ENCODE results near the gene AREG.

The AREG gene

DNA sequence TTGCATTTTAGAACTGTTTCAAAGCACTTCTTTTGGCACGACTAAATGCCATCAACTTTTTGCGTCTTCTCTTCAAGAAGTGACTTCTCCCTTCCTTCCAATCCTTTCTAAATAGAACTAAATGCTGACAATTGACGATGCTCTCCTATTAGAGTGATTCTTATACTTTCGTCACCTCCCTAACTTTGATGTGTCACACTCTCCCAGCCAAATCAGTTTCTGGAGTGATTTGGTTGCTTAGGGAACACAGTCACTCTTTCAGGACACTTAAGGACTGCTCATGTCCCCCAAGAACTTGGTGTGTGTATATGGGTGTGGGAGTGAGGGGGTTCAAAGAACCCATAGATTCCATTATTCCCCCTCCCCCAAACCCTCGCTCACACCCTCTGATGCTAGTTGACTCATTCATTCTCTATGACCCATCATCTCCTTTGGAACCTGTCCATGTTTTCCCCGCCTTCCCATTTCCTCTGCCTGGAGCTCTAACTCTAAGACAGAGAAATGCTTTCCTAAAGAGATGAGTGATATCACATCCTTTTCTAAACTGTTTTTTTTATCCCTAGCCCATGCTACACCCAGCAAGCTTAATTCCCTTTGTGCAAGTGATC, 26.8 kb upstream of the AREG start:
- TF ChIP-seq, protein P1, sequence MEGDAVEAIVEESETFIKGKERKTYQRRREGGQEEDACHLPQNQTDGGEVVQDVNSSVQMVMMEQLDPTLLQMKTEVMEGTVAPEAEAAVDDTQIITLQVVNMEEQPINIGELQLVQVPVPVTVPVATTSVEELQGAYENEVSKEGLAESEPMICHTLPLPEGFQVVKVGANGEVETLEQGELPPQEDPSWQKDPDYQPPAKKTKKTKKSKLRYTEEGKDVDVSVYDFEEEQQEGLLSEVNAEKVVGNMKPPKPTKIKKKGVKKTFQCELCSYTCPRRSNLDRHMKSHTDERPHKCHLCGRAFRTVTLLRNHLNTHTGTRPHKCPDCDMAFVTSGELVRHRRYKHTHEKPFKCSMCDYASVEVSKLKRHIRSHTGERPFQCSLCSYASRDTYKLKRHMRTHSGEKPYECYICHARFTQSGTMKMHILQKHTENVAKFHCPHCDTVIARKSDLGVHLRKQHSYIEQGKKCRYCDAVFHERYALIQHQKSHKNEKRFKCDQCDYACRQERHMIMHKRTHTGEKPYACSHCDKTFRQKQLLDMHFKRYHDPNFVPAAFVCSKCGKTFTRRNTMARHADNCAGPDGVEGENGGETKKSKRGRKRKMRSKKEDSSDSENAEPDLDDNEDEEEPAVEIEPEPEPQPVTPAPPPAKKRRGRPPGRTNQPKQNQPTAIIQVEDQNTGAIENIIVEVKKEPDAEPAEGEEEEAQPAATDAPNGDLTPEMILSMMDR (IDR thresholded peaks at IDR 0.05; ENCODE audit: low read depth, low read length, missing control alignments) = no peak
- H3K4me3 ChIP-seq (ENCODE audit: low read depth, low read length) = no peak overlapping the region
- DNase-seq (ENCODE audit: low read depth) = no peak

DNA sequence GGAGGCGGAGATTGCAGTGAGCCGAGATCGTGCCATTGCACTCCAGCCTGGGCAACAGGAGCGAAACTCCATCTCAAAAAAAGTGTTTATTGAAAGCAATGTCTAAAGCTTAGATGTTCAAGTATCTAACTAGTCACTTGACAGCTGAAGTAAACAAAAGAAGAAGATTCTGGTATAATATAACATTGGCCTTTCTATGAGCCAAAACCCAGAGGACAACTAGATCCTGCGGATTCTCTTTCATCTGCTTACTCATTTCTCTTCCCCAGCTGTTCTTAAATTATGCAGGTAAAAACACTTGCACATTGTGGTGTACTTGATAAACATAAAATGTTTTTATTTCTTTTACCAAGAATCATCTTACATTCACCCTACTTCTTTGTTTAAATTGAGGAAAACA, 24.1 kb upstream of the AREG start:
- TF ChIP-seq, protein P1 (IDR thresholded peaks at IDR 0.05; ENCODE audit: low read depth, low read length, missing control alignments) = no peak
- DNase-seq (ENCODE audit: low read depth) = no peak
- H3K4me3 ChIP-seq (ENCODE audit: low read depth, low read length) = no peak overlapping the region

DNA sequence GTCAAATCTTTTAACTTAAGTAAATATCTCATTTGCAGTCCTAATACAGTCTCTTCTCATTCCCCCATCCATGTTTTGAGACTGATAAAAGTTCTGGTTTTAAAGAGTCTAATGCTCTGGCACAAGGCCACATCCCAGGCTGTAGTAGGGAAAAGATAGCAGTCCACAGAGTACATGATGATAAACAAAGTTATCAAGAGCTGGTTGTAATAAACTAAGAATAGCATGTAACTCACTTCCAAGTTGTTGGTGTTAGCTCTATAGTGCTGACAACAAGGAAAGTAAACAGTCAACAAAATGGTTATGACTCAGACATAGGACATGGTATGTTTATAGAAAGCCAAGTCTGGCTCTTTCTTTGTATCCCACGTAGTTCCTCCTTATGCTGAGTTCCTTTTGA, 21.8 kb upstream of the AREG start:
- no peak overlapping the region for H3K4me3 ChIP-seq (ENCODE audit: low read depth, low read length)
- no peak for DNase-seq (ENCODE audit: low read depth)
- TF ChIP-seq, protein P1 (IDR thresholded peaks at IDR 0.05; ENCODE audit: low read depth, low read length, missing control alignments) = no peak

DNA sequence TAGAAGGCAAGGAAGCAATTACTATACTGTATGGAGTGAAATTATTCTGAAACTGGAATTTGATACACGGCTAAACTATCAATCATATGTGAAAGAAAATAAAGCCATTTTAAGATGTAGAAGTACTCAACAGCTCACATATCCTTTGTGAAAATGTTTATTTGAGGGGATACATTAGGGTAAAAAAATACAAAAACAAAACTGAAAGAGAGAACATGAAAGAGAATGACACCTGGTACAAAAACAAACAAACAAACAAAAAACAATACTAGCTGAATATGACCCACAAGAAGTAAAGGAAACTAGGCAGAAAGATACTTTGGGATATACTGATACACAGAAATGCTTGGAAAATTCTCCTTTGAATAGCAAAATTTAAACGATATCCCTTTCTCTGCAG, 20.8 kb upstream of the AREG start:
- no peak overlapping the region for H3K4me3 ChIP-seq (ENCODE audit: low read depth, low read length)
- TF ChIP-seq, protein P1 (IDR thresholded peaks at IDR 0.05; ENCODE audit: low read depth, low read length, missing control alignments) = no peak
- DNase-seq (ENCODE audit: low read depth) = no peak

DNA sequence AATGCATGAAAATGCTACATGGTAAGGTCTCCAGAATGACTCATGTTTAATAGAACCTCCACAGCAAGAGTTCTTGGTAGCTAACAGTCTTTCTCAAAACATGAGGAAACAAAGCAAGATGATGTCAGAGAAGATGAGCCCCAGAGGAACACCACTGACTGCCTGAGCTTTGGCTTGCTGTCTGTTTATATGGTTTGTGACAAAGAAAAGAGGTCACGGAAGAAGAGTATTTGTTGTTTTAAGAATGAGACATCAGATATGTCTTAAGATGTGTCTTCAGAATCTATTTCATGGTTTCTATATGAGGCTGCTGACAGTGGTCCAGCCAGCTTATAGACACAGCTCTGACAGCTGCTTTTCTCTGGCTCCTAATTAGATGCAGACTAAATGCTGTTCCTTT, 18.8 kb upstream of the AREG start:
- TF ChIP-seq, protein P1 (IDR thresholded peaks at IDR 0.05; ENCODE audit: low read depth, low read length, missing control alignments) = no peak
- DNase-seq (ENCODE audit: low read depth) = no peak
- H3K4me3 ChIP-seq (ENCODE audit: low read depth, low read length) = no peak overlapping the region

DNA sequence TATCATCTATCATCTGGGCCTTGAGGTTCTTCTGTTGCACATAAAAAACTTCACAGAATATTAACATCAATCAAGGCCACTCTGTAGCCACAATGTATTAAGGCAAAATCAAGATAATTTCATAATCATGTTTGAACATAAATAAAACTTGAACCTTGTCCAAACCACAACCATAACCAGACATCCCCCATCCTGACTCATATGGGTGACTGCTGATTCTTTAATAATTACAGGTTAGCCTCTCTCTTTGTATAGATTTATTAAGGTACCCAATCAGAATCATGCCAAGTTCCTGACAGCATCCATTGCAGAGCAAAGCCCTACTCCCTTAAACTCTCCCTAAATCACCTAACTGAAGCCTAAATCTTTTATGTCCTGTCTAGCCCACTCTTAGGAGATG, 16.7 kb upstream of the AREG start:
- H3K4me3 ChIP-seq (ENCODE audit: low read depth, low read length) = no peak overlapping the region
- DNase-seq (ENCODE audit: low read depth) = no peak
- TF ChIP-seq, protein P1 (IDR thresholded peaks at IDR 0.05; ENCODE audit: low read depth, low read length, missing control alignments) = no peak

DNA sequence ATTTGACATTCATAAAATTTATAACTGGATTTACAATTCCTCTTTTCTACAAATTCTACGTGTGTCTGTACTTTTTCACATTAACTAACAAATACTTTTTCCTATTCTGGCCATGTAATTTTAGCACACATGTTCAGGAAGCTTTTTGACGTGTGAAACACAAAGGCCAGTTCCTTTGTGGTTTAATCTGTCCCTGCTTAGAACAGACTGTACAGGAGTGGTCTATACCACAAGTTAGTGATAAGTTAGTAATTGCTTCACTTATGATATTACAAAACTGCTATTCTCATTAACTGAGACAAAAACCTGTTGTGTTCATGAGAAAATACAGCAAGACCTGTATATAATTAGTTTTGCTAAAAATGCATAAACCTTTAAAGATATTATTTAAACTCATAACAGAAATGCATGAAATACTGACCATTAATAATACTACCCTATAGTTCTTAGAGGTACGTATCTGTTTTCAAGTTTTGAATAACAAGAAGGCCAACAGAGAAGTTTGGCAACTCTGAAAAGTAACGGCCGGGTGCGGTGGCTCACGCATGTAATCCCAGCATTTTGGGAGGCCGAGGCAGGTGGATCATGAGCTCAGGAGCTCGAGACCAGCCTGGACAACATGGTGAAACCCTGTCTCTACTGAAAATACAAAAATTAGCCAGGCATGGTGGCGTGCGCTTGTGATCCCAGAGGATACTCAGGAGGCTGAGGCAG, 13.7 kb upstream of the AREG start:
- no peak for DNase-seq (ENCODE audit: low read depth)
- no peak overlapping the region for H3K4me3 ChIP-seq (ENCODE audit: low read depth, low read length)
- TF ChIP-seq, protein P1 (IDR thresholded peaks at IDR 0.05; ENCODE audit: low read depth, low read length, missing control alignments) = no peak

Measured in GM12864 (cell line).